Stimulated activated naive CD8-positive, alpha-beta T cell treated with anti-CD3 and anti-CD28 coated beads, Interleukin-15, amount 100 ng/mL, for 72 hours (primary cell): ENCODE data around the gene TREML2.

ENCODE experiments used
- ATAC-seq: fragments of 150-1000 bp; cut with Tn5 transposase; 2 replicates; pipeline ENCODE4 v1.10.0; 2021; ENCODE audit warnings: mild to moderate bottlenecking, moderate library complexity
- DNase-seq, 2 donors: peaks; one replicate each; pipeline ENCODE4 v3.0.0; 2021 to 2022
- H3K27ac Mint-ChIP-seq, 2 donors: one replicate each; pipeline ENCODE4 v1.8.0; 2022; ENCODE audit warnings: mild to moderate bottlenecking in 2 of 2, mixed read lengths in 2 of 2, moderate library complexity in 2 of 2
- H3K27me3 Mint-ChIP-seq: one replicate; pipeline ENCODE4 v1.8.0; 2022; ENCODE audit warnings: mixed read lengths
- H3K4me1 Mint-ChIP-seq: one replicate; pipeline ENCODE4 v1.8.0; 2022; ENCODE audit warnings: mild to moderate bottlenecking, mixed read lengths
- H3K4me3 Mint-ChIP-seq, 2 donors: one replicate each; pipeline ENCODE4 v1.8.0; 2022; ENCODE audit warnings: mild to moderate bottlenecking in 2 of 2, mixed read lengths in 2 of 2, moderate library complexity in 1 of 2
- H3K9me3 Mint-ChIP-seq, 2 donors: one replicate each; pipeline ENCODE4 v1.8.0; 2022; ENCODE audit warnings: mixed read lengths in 2 of 2

TREML2 gene

DNA sequence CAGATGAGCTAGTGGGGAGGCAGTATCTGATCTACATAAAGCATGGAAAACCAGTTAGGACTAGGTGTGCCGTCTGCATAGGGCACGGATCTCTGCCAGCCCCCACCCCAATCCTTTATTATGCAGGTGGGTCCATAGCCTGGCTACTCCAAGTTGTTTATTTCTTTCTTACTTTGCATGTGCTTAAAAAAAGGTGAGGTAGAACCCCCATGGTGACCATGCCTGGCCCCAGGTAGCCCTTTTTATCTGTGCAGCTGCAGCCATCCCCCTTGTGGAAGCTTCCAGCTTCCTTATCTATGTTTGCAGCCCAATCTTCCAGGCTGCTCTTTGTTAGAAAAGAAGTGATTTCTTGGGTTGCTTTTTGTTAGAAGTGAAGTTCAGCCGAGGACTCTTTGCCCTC lies 29.0 kb downstream of the TREML2 start:
- no peak for ATAC-seq
- Mint-ChIP-seq H3K4me1 (peaks cover 5% of the 10 kb centered on the region), H3K9me3 (no peaks in the 10 kb centered on the region), H3K4me3 (no peak overlapping the region), H3K27ac (no peak overlapping the region), H3K27me3 (no peaks in the 10 kb centered on the region)
- DNase-seq = no peak

DNA sequence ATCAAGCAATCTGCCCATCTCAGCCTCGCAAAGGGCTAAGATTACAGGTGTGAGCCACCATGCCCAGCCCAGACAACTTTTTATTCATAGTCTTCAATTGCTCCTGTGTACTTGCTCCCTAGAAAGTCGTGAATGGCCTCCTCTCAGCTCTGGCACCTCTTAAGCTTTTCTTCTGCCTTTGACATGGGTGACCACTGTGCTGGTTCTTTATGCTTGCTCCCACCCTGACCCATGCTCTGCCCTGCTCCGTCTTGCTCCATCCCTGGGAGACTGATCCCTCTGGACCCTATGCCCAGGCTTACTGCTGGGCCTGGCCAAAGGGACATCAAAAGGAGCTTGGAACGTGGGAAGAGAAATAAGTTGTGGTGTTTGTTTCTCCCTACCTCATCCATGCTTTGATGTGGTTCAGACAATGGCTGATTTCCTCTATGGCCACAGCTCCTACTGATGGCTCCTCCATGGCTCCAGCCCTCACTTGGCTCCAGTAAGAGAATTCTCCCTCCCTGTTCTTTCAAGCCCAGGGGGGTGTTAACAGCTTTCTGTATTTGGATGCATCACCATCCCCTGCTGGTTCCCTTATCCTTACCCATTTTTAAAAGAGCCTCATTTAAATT lies 30.3 kb downstream of the TREML2 start:
- Mint-ChIP-seq H3K9me3 (no peaks in the 10 kb centered on the region), H3K27ac (peak overlapping the region in 1 of 2 donors; percentile 63), H3K4me3 (no peak overlapping the region), H3K27me3 (no peaks in the 10 kb centered on the region), H3K4me1 (peaks cover 5% of the 10 kb centered on the region)
- DNase-seq (no peak), ATAC-seq (no peak)

DNA sequence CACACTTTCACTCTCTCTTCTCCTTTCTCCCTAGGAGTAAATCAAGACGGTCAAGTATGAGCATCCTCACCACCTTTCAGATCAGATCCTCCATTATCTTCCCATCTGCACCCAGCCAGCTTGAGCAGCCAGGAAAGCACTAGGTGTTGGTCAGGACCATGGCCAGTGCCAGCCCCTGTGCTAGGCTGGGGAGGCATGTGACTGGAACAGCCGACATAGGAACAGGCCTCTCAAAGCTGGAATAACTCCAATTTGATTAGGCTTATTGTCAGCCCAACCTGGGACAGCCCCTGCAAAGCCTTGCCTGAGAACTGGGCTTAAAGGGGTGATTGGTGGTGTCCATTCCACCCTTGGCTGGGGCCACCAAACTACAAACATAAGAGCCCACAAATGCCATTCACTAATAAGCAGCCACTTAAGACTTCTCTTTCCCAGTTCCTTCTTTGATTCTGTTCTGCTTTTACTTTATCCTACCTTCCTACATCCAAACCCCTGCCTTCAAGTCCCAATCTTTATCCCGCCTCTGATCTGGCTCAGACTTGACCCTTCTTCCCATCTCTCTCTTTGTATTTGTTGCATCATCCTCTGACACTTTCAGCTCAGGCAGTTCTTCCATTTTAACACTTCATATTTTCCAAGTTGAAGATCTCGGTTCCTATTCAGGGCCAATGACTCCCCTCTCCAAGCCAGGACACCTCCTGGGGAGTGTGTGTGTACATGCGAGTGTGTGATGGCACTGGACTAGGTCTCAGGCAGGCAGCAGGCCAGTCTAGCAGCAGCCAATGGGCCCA lies 33.6 kb downstream of the TREML2 start:
- H3K4me1 Mint-ChIP-seq = peaks cover 5% of the 10 kb centered on the region
- H3K27ac Mint-ChIP-seq = peak overlapping the region; percentile 1
- no peaks in the 10 kb centered on the region for H3K27me3 Mint-ChIP-seq
- ATAC-seq = no peak
- no peak overlapping the region for H3K4me3 Mint-ChIP-seq
- DNase-seq = no peak
- no peaks in the 10 kb centered on the region for H3K9me3 Mint-ChIP-seq

DNA sequence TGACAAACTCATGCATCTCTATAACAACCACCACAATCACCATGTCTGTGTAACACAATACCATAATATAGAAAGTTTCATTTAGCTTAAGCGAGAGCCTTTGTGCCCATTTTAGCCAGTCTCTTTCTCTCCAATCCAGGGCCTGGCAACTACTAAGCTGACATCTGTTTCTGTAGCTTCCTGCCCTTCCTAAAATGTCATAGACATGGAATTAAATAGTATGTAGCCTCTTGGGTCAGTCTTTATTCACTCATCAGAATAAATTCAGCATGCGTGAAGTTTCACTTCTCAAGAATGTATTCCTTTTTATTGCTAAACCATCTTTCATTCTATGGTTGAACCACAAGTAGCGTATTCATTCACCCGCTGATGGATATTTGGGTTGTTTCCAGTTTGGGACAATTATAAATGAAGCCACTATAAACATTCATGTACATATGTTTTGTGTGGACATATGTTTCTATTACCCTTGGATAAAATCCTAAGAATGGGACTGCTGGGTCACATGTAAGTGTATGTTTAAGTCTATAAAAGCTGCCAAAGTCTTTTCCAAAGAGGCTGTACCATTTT lies 36.3 kb downstream of the TREML2 start:
- no peak overlapping the region for H3K4me3 Mint-ChIP-seq
- no peak for DNase-seq
- H3K4me1 Mint-ChIP-seq = peaks cover 5% of the 10 kb centered on the region
- no peak overlapping the region for H3K27ac Mint-ChIP-seq
- ATAC-seq = no peak
- peaks cover 8% of the 10 kb centered on the region for H3K27me3 Mint-ChIP-seq
- no peaks in the 10 kb centered on the region for H3K9me3 Mint-ChIP-seq

DNA sequence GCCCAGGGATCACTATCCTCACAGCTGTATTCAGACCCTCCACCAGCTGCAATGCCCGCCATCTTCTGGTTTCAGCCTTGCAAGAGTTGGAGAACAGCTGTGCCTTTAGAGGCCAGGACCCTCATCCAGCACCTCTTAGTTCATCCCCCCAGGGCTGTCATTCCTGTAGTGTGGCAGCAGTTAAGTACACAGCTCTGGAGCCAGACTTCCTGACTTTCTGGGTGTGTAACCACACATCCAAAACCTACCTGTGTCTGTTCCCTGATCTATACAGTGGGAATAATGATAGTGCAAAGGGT lies 37.6 kb downstream of the TREML2 start:
- ATAC-seq = no peak
- no peak overlapping the region for H3K4me3 Mint-ChIP-seq
- no peak overlapping the region for H3K27ac Mint-ChIP-seq

DNA sequence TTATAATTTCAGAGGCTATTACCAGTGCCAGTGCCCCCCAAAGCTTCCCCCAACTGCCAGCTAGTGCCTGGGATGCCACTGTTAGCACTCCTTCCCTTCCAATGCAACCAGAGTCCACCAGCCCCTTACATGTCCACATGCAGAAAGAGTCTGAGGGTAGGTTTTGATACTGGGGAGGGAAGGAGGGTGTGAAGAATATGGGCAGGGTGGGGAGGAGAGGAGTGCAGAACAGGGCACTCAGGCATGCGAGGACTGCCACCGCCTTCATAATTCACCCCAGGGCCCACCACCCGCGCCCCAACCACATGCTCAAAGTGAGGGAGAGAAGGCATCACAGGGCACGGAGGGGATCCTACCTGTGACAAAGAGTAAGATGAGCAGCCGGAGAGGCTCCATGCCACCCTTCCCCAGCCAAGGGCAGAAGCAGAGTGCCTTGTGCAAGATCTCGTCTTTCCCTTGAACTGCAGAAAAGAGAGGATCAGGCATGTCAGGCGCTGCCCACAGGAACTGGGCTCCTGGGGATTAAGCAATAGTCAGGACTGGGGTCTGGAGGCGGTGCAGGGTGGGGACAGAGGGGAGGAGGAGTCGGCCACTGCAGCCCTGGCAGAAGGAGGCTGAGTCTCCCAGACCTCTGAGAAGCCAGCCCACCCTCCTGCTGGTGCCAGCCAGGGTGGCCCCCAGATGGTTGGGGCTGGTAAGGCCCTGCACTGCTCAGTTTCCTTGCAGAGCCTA lies 38.1 kb downstream of the TREML2 start, which contains the start of gene TREM2:
TREM2 (minus strand) TSS at position 430 of the 732 bp plus-strand sequence; CDS start at position 396, 34 bp downstream.
- Mint-ChIP-seq H3K4me3 (no peak within 1 kb of the TSS), H3K27me3 (peaks cover 8% of the 10 kb centered on the region), H3K4me1 (peaks cover 5% of the 10 kb centered on the region), H3K27ac (peak within 1 kb of the TSS; percentile 71 to 72), H3K9me3 (no peaks in the 10 kb centered on the region)
- ATAC-seq = no peak
- no peak for DNase-seq

More for the DNA sequence above, 37.6 kb downstream of the TREML2 start:
- no peak for DNase-seq
- Mint-ChIP-seq H3K4me1 (peaks cover 5% of the 10 kb centered on the region), H3K9me3 (no peaks in the 10 kb centered on the region), H3K27me3 (peaks cover 8% of the 10 kb centered on the region)

DNA sequence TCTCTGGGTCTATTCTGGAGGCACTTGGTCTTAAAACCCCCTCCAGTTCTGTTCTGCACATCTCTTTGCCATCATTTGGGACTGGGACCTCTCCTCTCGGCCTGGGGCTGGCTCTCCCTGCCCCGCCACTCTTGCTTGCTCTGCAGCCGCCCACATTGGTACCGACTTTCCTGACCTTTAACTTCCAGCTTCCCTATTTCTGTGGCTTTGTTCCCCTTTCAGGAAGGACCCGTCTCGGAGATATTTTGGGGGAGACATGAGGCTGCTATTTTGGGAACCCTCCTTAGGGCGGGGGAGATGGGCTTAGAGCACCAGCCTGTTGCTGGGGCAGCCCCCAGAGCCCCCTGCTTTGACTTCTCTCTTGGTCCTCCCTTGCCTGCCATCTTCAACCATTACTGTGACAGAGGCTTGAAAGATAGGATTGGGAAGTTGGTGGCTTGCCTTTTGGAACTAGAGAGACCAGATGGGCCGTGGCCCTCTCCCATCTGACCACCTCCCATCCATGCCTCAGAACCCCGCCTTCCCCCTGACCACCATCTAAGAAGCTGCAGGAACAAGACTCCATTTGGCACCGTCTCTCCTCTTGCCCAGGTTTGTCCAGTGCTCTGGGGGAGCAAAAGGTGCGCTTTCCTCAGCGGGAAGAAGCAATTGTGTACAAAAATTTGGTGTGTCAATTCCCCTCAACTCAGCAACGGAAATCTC lies 38.9 kb downstream of the TREML2 start:
- ATAC-seq (no peak), DNase-seq (no peak)
- Mint-ChIP-seq H3K4me1 (no peaks in the 10 kb centered on the region), H3K27me3 (peaks cover 8% of the 10 kb centered on the region), H3K4me3 (no peak overlapping the region), H3K27ac (peak overlapping the region in 1 of 2 donors; percentile 71), H3K9me3 (no peaks in the 10 kb centered on the region)

DNA sequence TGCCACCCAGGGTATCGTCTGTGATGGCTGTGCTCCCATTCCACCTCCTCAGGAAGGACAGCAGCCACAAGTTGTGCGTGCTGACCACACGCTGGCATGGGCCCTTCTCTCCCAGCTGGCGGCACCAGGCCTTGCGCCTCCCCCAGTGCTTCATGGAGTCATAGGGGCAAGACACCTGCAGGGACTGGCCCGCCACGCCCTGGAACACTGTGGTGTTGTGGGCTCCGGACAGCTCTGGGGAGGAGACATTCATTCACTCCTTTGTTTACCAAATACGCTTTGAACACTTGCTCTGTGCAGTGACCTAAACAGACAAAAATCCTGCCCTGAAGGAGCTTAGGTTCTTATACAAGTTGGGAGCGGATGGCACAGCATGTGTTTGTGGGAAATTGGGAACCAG lies 39.6 kb downstream of the TREML2 start:
- peaks cover 8% of the 10 kb centered on the region for H3K27me3 Mint-ChIP-seq
- no peak for DNase-seq
- no peak overlapping the region for H3K4me3 Mint-ChIP-seq
- no peak overlapping the region for H3K27ac Mint-ChIP-seq
- H3K9me3 Mint-ChIP-seq = no peaks in the 10 kb centered on the region
- no peaks in the 10 kb centered on the region for H3K4me1 Mint-ChIP-seq
- no peak for ATAC-seq

DNA sequence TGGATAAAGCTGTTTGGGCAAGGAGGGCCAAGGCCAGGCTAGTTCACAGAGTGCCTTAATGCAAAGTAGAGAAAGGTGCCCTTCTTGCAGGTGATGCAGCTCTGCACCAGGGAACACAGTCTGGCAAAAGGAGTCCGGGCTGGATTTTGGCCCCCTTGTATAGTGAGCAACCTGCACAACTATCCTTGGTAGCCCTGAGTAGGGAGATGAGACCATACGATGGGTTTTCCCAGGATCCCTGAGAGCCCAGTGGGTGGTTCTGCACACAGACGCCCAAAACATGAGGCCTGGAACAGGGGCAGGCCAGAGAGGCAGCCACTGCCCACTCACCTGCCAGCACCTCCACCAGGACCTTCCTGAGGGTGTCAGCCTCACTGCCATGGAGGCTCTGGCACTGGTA lies 40.0 kb downstream of the TREML2 start:
- H3K27me3 Mint-ChIP-seq = peaks cover 8% of the 10 kb centered on the region
- no peak overlapping the region for H3K27ac Mint-ChIP-seq
- H3K4me1 Mint-ChIP-seq = no peaks in the 10 kb centered on the region
- no peaks in the 10 kb centered on the region for H3K9me3 Mint-ChIP-seq
- DNase-seq (no peak), ATAC-seq (no peak)
- no peak overlapping the region for H3K4me3 Mint-ChIP-seq

DNA sequence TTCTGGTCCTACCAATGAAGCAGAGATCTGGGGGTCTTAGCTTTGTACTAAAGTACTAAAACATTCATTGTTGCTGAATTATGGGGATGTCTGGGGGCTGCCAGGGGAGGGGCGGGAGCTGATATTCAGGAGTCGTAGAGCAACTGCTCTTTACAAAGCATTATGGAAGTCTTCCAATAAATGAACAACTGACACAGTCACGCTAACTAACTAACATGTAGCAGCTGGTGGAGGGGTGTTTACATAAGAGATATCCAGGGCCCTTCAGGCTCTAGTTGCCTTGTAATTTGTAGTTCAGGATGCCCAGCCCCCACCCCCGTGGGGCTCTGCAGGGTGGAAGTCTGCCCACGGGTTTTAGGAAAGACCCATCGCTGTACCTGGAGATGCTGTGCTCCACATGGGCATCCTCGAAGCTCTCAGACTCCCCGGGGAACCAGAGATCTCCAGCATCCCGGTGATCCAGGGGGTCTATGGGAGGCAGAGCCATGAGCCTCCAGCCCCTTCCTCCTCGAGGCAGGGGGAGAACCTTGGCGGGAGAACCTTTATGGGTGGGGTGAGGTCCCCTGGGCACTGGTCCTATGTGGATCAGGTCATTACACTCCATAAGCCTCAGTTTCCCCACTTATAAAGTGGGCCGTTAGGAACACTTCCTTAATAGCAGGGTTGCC lies 41.4 kb downstream of the TREML2 start:
- no peak overlapping the region for H3K4me3 Mint-ChIP-seq
- no peaks in the 10 kb centered on the region for H3K9me3 Mint-ChIP-seq
- no peaks in the 10 kb centered on the region for H3K4me1 Mint-ChIP-seq
- ATAC-seq (no peak), DNase-seq (no peak)
- no peak overlapping the region for H3K27ac Mint-ChIP-seq
- peaks cover 8% of the 10 kb centered on the region for H3K27me3 Mint-ChIP-seq

DNA sequence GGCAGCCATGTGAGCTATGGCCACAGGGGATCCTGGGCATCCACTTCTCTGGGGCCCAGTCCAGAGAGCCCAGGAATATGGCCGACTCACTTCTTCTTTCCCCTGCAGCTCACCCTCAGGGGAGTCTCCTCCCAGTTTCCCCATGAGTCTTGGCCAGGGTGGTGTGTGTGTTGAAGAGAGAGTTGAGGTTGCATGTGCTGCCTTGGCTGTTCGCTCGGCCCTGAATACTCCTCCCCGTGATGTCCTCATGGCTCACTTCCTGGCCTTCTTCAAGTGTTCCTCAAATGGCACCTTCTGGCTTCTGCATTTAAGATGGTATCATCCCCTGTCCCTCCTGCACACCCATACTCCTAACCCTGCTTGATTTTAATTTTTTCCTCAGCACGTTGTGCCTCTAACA lies 43.6 kb downstream of the TREML2 start:
- H3K27me3 Mint-ChIP-seq = peaks cover 13% of the 10 kb centered on the region
- DNase-seq (no peak), ATAC-seq (no peak)
- H3K27ac Mint-ChIP-seq = no peak overlapping the region
- H3K9me3 Mint-ChIP-seq = no peaks in the 10 kb centered on the region
- H3K4me3 Mint-ChIP-seq = no peak overlapping the region
- H3K4me1 Mint-ChIP-seq = peaks cover 7% of the 10 kb centered on the region

DNA sequence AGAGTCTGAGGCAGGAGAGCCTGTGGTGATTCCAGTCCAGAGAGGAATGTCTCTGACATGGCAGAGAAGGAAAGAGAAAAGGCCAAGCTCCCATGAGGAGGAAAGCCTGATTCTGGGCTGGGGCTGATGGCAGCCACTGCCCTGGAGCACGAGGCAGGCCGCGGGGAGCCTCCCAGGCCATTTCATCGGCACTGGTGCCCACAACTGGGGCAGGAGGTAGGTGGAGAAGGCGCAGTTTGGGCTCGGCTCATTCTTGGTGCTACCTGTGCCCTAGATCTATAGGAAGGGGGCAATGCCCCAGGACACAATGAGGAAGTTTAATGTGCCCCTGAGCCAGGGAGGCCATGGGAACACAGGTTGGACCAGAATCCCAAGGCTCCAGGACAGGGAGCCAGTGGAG lies 44.2 kb downstream of the TREML2 start:
- Mint-ChIP-seq H3K27ac (no peak overlapping the region), H3K4me1 (peaks cover 7% of the 10 kb centered on the region), H3K4me3 (no peak overlapping the region), H3K9me3 (no peaks in the 10 kb centered on the region), H3K27me3 (peaks cover 8% of the 10 kb centered on the region)
- DNase-seq (no peak), ATAC-seq (no peak)

DNA sequence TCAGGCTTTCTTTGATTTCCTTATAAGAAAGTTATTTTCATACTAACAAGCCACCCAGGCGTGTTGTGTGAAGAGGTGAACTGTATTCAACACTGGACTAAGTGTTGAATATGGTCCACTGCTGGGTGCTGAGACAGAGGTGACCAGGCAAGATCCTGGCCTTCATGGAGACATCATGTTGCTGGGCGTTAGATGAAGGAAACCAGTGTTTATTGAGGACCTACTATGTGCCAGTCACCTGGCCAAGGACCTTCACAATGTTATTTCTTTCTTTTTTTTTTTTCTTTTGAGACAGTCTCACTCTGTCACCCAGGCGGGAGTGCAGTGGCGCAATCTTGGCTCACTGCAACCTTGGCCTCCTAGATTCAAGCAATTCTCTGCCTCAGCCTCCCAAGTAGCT lies 44.9 kb downstream of the TREML2 start:
- DNase-seq (no peak), ATAC-seq (no peak)
- H3K4me1 Mint-ChIP-seq = peaks cover 7% of the 10 kb centered on the region
- H3K4me3 Mint-ChIP-seq = no peak overlapping the region
- no peaks in the 10 kb centered on the region for H3K9me3 Mint-ChIP-seq
- no peak overlapping the region for H3K27ac Mint-ChIP-seq
- peaks cover 6% of the 10 kb centered on the region for H3K27me3 Mint-ChIP-seq

DNA sequence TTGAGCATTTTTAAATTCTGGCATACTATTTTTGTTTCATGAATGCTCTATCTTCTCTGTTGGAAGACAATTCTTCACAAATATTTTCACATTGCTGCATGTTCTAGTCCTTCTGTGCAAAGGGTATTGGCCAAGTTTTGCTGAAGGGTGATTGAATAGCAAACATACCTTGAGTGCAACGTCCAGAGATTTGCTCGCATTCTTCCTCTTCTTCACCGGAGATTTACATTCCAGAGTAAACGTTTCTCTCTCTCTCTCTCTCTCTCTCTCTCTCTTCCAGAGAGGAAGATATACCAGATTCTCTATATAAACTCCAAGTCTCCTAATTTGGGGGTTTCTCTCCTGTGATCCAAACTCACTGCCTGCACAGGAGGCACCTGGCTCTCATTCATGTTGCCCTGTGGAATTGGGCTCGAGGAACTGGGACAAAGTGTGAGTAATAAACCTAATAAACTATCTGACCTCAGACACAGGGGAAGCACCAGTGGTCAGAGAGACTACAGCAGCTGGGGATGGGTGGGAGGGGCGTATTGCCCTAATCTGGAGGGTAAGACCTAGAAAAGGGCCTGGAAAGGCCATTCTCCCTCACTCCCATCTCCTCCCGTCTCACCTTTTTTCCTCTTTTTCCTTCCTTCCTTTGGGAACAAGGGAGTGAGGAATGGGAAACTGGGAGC lies 45.7 kb downstream of the TREML2 start:
- ATAC-seq = no peak
- Mint-ChIP-seq H3K27ac (no peak overlapping the region), H3K4me3 (no peak overlapping the region), H3K4me1 (peaks cover 7% of the 10 kb centered on the region), H3K9me3 (no peaks in the 10 kb centered on the region), H3K27me3 (peaks cover 6% of the 10 kb centered on the region)
- DNase-seq = no peak
